Stomach smooth muscle (tissue), 2 donors: ENCODE data around the gene HEBP2.

Source experiments
- H3K27ac ChIP-seq: one replicate; pipeline ENCODE4 v1.7.0; 2013; ENCODE audit warnings: mild to moderate bottlenecking, low read length, inconsistent platforms
- H3K27me3 ChIP-seq, 2 donors: one replicate each; pipeline ENCODE4 v1.7.0; 2013; ENCODE audit warnings: low read length in 2 of 2; ENCODE audit not compliant: insufficient read depth in 2 of 2, control insufficient read depth in 1 of 2
- H3K36me3 ChIP-seq, 2 donors: one replicate each; pipeline ENCODE4 v1.7.0; 2013; ENCODE audit warnings: low read length in 2 of 2; ENCODE audit not compliant: control insufficient read depth in 2 of 2, insufficient read depth in 2 of 2
- H3K4me1 ChIP-seq: one replicate; pipeline ENCODE4 v1.7.0; 2013; ENCODE audit warnings: low read length; ENCODE audit not compliant: control insufficient read depth, insufficient read depth
- H3K4me3 ChIP-seq, 2 donors: one replicate each; pipeline ENCODE4 v1.7.0; 2013; ENCODE audit warnings: low read length in 2 of 2
- H3K9ac ChIP-seq, 2 donors: one replicate each; pipeline ENCODE4 v1.7.0; 2013; ENCODE audit warnings: low read length in 2 of 2, mild to moderate bottlenecking in 1 of 2
- H3K9me3 ChIP-seq, 2 donors: one replicate each; pipeline ENCODE4 v1.7.0; 2013; ENCODE audit warnings: low read length in 2 of 2; ENCODE audit not compliant: control insufficient read depth in 2 of 2
- donor health status: healthy.
- donor health status: Pancreatic carcinoma.

HEBP2 gene

DNA sequence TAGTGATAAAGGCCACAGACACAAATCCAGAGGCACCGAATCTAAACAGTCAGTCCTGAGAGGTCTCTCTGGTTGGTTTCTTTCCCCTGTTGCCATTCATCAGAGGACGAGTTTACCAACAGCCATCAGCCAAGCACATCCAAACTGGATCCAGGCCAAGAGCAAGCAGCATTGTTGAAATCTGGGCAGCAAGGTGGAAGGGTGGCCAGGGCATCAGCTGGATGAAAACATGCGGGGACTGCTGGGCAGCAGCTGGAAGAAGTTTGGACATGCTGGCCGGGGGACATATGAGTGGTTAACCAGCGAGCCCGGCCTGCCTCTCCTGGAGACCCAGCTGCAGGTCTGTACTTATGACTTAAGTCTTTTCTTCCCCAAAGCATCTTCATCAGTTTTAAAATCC lies 26.2 kb upstream of the HEBP2 start, which contains the start of gene SMIM28:
SMIM28 (plus strand) TSS at position 62 of the 400 bp plus-strand sequence; CDS start at position 230, 168 bp downstream.
- H3K27me3 ChIP-seq, result no peaks in the 10 kb centered on the region
- H3K9ac ChIP-seq, result no peak within 1 kb of the TSS
- H3K4me1 ChIP-seq, result no peaks in the 10 kb centered on the region
- no peaks in the 10 kb centered on the region for H3K9me3 ChIP-seq
- H3K36me3 ChIP-seq, result no peaks in the 10 kb centered on the region
- H3K4me3 ChIP-seq, result no peak within 1 kb of the TSS
- no peak within 1 kb of the TSS for H3K27ac ChIP-seq

GRCh38 chr6:138378463-138378862 lies 25.6 kb upstream of the HEBP2 start:
- no peaks in the 10 kb centered on the region for H3K27me3 ChIP-seq
- no peak overlapping the region for H3K4me3 ChIP-seq
- no peak overlapping the region for H3K9ac ChIP-seq
- no peaks in the 10 kb centered on the region for H3K9me3 ChIP-seq
- no peak overlapping the region for H3K27ac ChIP-seq
- no peaks in the 10 kb centered on the region for H3K36me3 ChIP-seq
- H3K4me1 ChIP-seq, result no peaks in the 10 kb centered on the region

- H3K27ac ChIP-seq, result no peak overlapping the region
- H3K9ac ChIP-seq, result no peak overlapping the region
- no peaks in the 10 kb centered on the region for H3K4me1 ChIP-seq
- H3K27me3 ChIP-seq, result no peaks in the 10 kb centered on the region
- no peaks in the 10 kb centered on the region for H3K36me3 ChIP-seq
- H3K9me3 ChIP-seq, result no peaks in the 10 kb centered on the region
- no peak overlapping the region for H3K4me3 ChIP-seq
Measured at GRCh38 chr6:138382498-138383265, 21.3 kb upstream of the HEBP2 start.

- no peak overlapping the region for H3K27ac ChIP-seq
- H3K4me3 ChIP-seq, result no peak overlapping the region
- no peaks in the 10 kb centered on the region for H3K4me1 ChIP-seq
- no peaks in the 10 kb centered on the region for H3K9me3 ChIP-seq
- no peak overlapping the region for H3K9ac ChIP-seq
- no peaks in the 10 kb centered on the region for H3K36me3 ChIP-seq
- H3K27me3 ChIP-seq, result no peaks in the 10 kb centered on the region
Measured at GRCh38 chr6:138383776-138384175, 20.2 kb upstream of the HEBP2 start.

GRCh38 chr6:138386897-138387296 lies 17.1 kb upstream of the HEBP2 start:
- H3K36me3 ChIP-seq, result no peaks in the 10 kb centered on the region
- H3K4me3 ChIP-seq, result no peak overlapping the region
- H3K27me3 ChIP-seq, result no peaks in the 10 kb centered on the region
- H3K9ac ChIP-seq, result no peak overlapping the region
- H3K27ac ChIP-seq, result no peak overlapping the region
- H3K9me3 ChIP-seq, result no peaks in the 10 kb centered on the region
- no peaks in the 10 kb centered on the region for H3K4me1 ChIP-seq

DNA sequence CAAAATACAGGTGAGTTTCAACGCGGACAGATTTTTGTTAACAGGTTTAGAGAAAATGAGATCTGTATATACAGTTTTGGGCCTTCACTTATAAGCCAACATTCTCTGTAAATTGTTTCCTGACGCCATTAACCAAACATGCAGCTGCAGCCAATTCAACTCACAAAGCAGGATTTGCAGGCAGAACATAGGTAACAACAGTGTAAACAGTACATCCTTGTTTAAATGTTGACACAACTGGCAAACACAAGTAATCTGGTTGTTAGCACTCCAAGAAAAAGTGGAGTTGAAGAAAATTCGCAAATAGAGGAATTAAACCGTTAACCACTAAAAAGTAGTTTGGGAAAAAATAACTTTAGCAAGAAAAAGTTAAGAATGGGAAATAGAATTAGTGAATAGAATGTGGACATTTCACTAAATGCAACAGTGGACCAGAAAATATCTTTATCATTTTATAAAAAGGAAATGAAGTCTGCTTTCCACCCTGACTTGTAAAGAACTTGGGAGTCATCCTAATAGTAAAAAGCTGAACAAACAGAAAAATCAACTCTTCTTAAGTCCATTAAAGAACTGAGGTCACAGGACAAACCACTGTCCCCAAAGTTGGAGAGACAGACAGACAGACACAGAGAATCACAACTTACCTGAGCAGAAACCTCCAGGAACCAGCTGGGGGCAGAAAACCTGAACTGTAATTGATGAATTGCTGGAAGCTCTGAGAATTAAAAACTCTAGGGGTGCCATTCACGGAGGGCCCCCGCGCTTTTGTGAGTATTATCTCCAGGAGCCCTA lies 16.2 kb upstream of the HEBP2 start:
- Histone ChIP-seq H3K9me3 (no peaks in the 10 kb centered on the region), H3K9ac (no peak overlapping the region), H3K27ac (no peak overlapping the region), H3K36me3 (no peaks in the 10 kb centered on the region), H3K4me1 (no peaks in the 10 kb centered on the region), H3K4me3 (no peak overlapping the region), H3K27me3 (no peaks in the 10 kb centered on the region)

- H3K9me3 ChIP-seq, result no peaks in the 10 kb centered on the region
- H3K9ac ChIP-seq, result no peak overlapping the region
- no peak overlapping the region for H3K27ac ChIP-seq
- H3K27me3 ChIP-seq, result no peaks in the 10 kb centered on the region
- H3K36me3 ChIP-seq, result no peaks in the 10 kb centered on the region
- no peaks in the 10 kb centered on the region for H3K4me1 ChIP-seq
- H3K4me3 ChIP-seq, result no peak overlapping the region
Measured at GRCh38 chr6:138389551-138389950, 14.5 kb upstream of the HEBP2 start.

GRCh38 chr6:138393871-138394783 lies 9.9 kb upstream of the HEBP2 start:
- Histone ChIP-seq H3K9me3 (no peaks in the 10 kb centered on the region), H3K4me1 (no peaks in the 10 kb centered on the region), H3K4me3 (no peak overlapping the region), H3K36me3 (no peaks in the 10 kb centered on the region), H3K27me3 (no peaks in the 10 kb centered on the region), H3K27ac (no peak overlapping the region), H3K9ac (no peak overlapping the region)

GRCh38 chr6:138396709-138397108 lies 7.3 kb upstream of the HEBP2 start:
- Histone ChIP-seq H3K27me3 (no peaks in the 10 kb centered on the region), H3K9me3 (no peaks in the 10 kb centered on the region)

More at GRCh38 chr6:138396709-138397108, 7.3 kb upstream of the HEBP2 start:
- Histone ChIP-seq H3K9ac (no peak overlapping the region), H3K27ac (no peak overlapping the region), H3K4me1 (no peaks in the 10 kb centered on the region), H3K4me3 (no peak overlapping the region), H3K36me3 (no peaks in the 10 kb centered on the region)
